ENCODE measurements around the gene RHOH.

RHOH gene

GRCh38 chr4:40212674-40213527 lies 16.1 kb downstream of the RHOH start:
- H3K4me3 ChIP-seq (replicated peaks; ENCODE audit: low read depth, low read length): no peak overlapping the region
- TF ChIP-seq CTCF (IDR thresholded peaks at IDR 0.05; ENCODE audit: low read length, missing control alignments): no peak
- no peak for DNase-seq (ENCODE audit: low read depth)

GRCh38 chr4:40214038-40214437 lies 17.2 kb downstream of the RHOH start:
- DNase-seq (ENCODE audit: low read depth): no peak
- H3K4me3 ChIP-seq (replicated peaks; ENCODE audit: low read depth, low read length): no peak overlapping the region
- no peak for TF ChIP-seq CTCF (IDR thresholded peaks at IDR 0.05; ENCODE audit: low read length, missing control alignments)

GRCh38 chr4:40214661-40215418 lies 18.0 kb downstream of the RHOH start:
- no peak for TF ChIP-seq CTCF (IDR thresholded peaks at IDR 0.05; ENCODE audit: low read length, missing control alignments)
- no peak overlapping the region for H3K4me3 ChIP-seq (replicated peaks; ENCODE audit: low read depth, low read length)
- no peak for DNase-seq (ENCODE audit: low read depth)

- no peak for DNase-seq (ENCODE audit: low read depth)
- H3K4me3 ChIP-seq (replicated peaks; ENCODE audit: low read depth, low read length): no peak overlapping the region
- no peak for TF ChIP-seq CTCF (IDR thresholded peaks at IDR 0.05; ENCODE audit: low read length, missing control alignments)
These were observed 20.0 kb downstream of the RHOH start for GRCh38 chr4:40216622-40217366.

GRCh38 chr4:40221744-40222143 lies 24.9 kb downstream of the RHOH start:
- no peak for DNase-seq (ENCODE audit: low read depth)
- no peak overlapping the region for H3K4me3 ChIP-seq (replicated peaks; ENCODE audit: low read depth, low read length)
- no peak for TF ChIP-seq CTCF (IDR thresholded peaks at IDR 0.05; ENCODE audit: low read length, missing control alignments)

- no peak for TF ChIP-seq CTCF (IDR thresholded peaks at IDR 0.05; ENCODE audit: low read length, missing control alignments)
- no peak for DNase-seq (ENCODE audit: low read depth)
- no peak overlapping the region for H3K4me3 ChIP-seq (replicated peaks; ENCODE audit: low read depth, low read length)
These were observed 26.5 kb downstream of the RHOH start for GRCh38 chr4:40223343-40223742.
